ENCODE data around the gene UXT.

- TF ChIP-seq POLR2A (IDR thresholded peaks at IDR 0.05; ENCODE audit: extremely low read depth, insufficient read length): no peak
- TF ChIP-seq, protein P1, sequence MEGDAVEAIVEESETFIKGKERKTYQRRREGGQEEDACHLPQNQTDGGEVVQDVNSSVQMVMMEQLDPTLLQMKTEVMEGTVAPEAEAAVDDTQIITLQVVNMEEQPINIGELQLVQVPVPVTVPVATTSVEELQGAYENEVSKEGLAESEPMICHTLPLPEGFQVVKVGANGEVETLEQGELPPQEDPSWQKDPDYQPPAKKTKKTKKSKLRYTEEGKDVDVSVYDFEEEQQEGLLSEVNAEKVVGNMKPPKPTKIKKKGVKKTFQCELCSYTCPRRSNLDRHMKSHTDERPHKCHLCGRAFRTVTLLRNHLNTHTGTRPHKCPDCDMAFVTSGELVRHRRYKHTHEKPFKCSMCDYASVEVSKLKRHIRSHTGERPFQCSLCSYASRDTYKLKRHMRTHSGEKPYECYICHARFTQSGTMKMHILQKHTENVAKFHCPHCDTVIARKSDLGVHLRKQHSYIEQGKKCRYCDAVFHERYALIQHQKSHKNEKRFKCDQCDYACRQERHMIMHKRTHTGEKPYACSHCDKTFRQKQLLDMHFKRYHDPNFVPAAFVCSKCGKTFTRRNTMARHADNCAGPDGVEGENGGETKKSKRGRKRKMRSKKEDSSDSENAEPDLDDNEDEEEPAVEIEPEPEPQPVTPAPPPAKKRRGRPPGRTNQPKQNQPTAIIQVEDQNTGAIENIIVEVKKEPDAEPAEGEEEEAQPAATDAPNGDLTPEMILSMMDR (IDR thresholded peaks at IDR 0.05; ENCODE audit: low read depth, low read length): no peak
- TF ChIP-seq MAX (IDR thresholded peaks at IDR 0.05; ENCODE audit: low read depth, low read length): no peak
- no peak for TF ChIP-seq MYC (IDR thresholded peaks at IDR 0.05; ENCODE audit: low read depth, low read length)
These were observed 46.6 kb downstream of the UXT start for GRCh38 chrX:47612418-47612817.

Data from NB4 (cell line).